Measurements from ENCODE around the gene TACC3. TPM values are rescaled to one million over a fixed set of nuclear protein-coding genes. Genes with fewer than 3 reads are reported as not detected.

Gene TACC3
- total RNA-seq, 4 donors from 2014 or later, result 14.9 to 41.3 (median 19.6) TPM

GRCh38 chr4:1756893-1757779 is 35.8 kb downstream of the TACC3 start:
- peak overlapping the region in 2 of 4 donors; percentile 9 to 21 for H3K4me3 ChIP-seq
- H3K9me3 ChIP-seq, result no peaks in the 10 kb centered on the region
- no peaks in the 10 kb centered on the region for H3K27me3 ChIP-seq
- peak overlapping the region; percentile 10 to 94 (median 91) for H3K27ac ChIP-seq
- 44 to 46% methylated on average over 4 to 7 of the region's 20 CpGs for WGBS, 2 donors
- no peaks in the 10 kb centered on the region for H3K36me3 ChIP-seq
- intact Hi-C loops (cut with DNase I), result no loop called here
- DNase-seq, result no peak
- TF ChIP-seq CTCF (IDR thresholded peaks at IDR 0.05) (no peak), POLR2A (IDR thresholded peaks at IDR 0.05) (no peak)
- peaks cover 79 to 100% (median 84%) of the 10 kb centered on the region in 3 donors for H3K4me1 ChIP-seq

- intact Hi-C loops (cut with DNase I), result no loop called here
- peaks cover 72 to 100% (median 77%) of the 10 kb centered on the region in 3 donors for H3K4me1 ChIP-seq
Observed at GRCh38 chr4:1757836-1758235, 36.5 kb downstream of the TACC3 start.

GRCh38 chr4:1758306-1759121 is 37.2 kb downstream of the TACC3 start:
- Histone ChIP-seq H3K4me3 (peak overlapping the region in 3 of 4 donors; percentile 2 to 31 (median 22)), H3K36me3 (no peaks in the 10 kb centered on the region), H3K4me1 (peaks cover 72 to 100% (median 74%) of the 10 kb centered on the region in 3 donors), H3K27me3 (peaks cover 0 to 11% (median 0%) of the 10 kb centered on the region in 4 donors), H3K9me3 (no peaks in the 10 kb centered on the region), H3K27ac (peak overlapping the region; percentile 84 to 94 (median 91))
- 20 to 57% methylated on average over 1 to 5 of the region's 27 CpGs for WGBS, 2 donors
- intact Hi-C loops (cut with DNase I), result no loop called here
- peak in 1 of 4 donors; percentile 7 for TF ChIP-seq POLR2A (IDR thresholded peaks at IDR 0.05)
- TF ChIP-seq CTCF (IDR thresholded peaks at IDR 0.05), result peak in 1 of 6 experiments; percentile 20
- no peak for DNase-seq

More at GRCh38 chr4:1757836-1758235, 36.5 kb downstream of the TACC3 start:
- 32 to 54% methylated on average over 4 to 6 of the region's 17 CpGs for WGBS, 2 donors
- Histone ChIP-seq H3K4me3 (peak overlapping the region in 2 of 4 donors; percentile 9 to 26), H3K27ac (peak overlapping the region; percentile 84 to 94 (median 91)), H3K9me3 (no peaks in the 10 kb centered on the region), H3K36me3 (no peaks in the 10 kb centered on the region), H3K27me3 (peaks cover 0 to 5% (median 0%) of the 10 kb centered on the region in 4 donors)
- DNase-seq, result no peak
- TF ChIP-seq CTCF (IDR thresholded peaks at IDR 0.05) (no peak), POLR2A (IDR thresholded peaks at IDR 0.05) (no peak)

- H3K36me3 ChIP-seq, result no peaks in the 10 kb centered on the region
- no peak for DNase-seq
- intact Hi-C loops (cut with DNase I), result no loop called here
- H3K9me3 ChIP-seq, result no peaks in the 10 kb centered on the region
- peak overlapping the region; percentile 84 to 94 (median 91) for H3K27ac ChIP-seq
- TF ChIP-seq POLR2A (IDR thresholded peaks at IDR 0.05) (no peak), CTCF (IDR thresholded peaks at IDR 0.05) (peak in 1 of 6 experiments; percentile 35)
- 0 to 42% methylated on average over 1 to 8 of the region's 19 CpGs for WGBS, 2 donors
- H3K4me1 ChIP-seq, result peaks cover 71 to 100% (median 73%) of the 10 kb centered on the region in 3 donors
- peak overlapping the region in 2 of 4 donors; percentile 2 to 22 for H3K4me3 ChIP-seq
- peaks cover 0 to 15% (median 0%) of the 10 kb centered on the region in 4 donors for H3K27me3 ChIP-seq
Observed at GRCh38 chr4:1759170-1759817, 38.0 kb downstream of the TACC3 start.

Measured in esophagus squamous epithelium (tissue), 5 donors.